ENCODE measurements around the gene CHRM4.

CHRM4 gene

DNA sequence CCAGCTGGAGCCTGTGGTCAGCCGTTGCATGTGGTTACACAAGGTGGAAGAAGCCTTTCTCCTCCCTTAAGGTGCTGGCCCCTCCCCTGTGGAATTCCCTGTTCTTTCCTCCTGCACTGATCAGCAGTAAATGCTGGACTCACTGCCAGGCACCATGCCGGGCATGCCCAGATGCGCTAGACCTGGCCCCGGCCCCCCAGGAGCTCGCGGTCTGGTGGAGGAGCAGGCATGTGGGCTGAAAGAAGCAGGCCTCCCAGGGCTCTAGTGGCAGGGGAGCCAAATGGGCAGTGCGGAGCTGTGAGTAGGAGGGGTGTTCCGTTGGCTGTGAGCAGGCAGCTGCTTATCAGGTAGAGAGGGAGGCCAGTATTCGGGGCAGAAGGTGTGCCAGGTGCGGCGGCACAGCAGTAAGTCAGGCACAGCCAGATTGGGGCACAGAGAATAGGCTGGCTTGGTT lies 34.1 kb downstream of the CHRM4 start:
- peaks cover 5 to 58% (median 50%) of the 10 kb centered on the region in 4 experiments for H3K4me1 ChIP-seq (ENCODE audit: control extremely low read depth in 1 of 4, control insufficient read depth in 4 of 4, insufficient read depth in 4 of 4, low read length in 3 of 4)
- H3K27me3 ChIP-seq (replicated peaks in 2 of 5; ENCODE audit: control insufficient read depth in 4 of 5, insufficient read depth in 5 of 5, low read length in 4 of 5) = no peaks in the 10 kb centered on the region
- 91% methylated on average over 11 of the region's 11 CpGs for WGBS (ENCODE audit: insufficient coverage)
- peak overlapping the region; percentile 15 to 54 for H3K27ac ChIP-seq (ENCODE audit: insufficient read depth in 1 of 2, low read depth in 1 of 2, low read length in 2 of 2, poor library complexity in 1 of 2, severe bottlenecking in 2 of 2)
- DNase-seq = no peak
- H3K4me3 ChIP-seq (ENCODE audit: control insufficient read depth in 1 of 7, extremely low read depth in 1 of 7, insufficient read depth in 4 of 7, low read depth in 2 of 7, low read length in 6 of 7) = peak overlapping the region in 1 of 7 experiments; percentile 11
- POLR2A ChIA-PET = no interaction called here
- CTCF ChIA-PET = interaction anchor here (0.6 to 42.2 kb wide), 3 partner anchors 4 to 32 kb away, joined by 3 to 1037 read pairs (median 1037); partner anchors contain the start of genes DGKZ and MDK
- H3K9me3 ChIP-seq (ENCODE audit: control extremely low read depth in 1 of 5, control insufficient read depth in 4 of 5, insufficient read depth in 2 of 5, low read depth in 1 of 5, low read length in 4 of 5) = no peaks in the 10 kb centered on the region
- peaks cover 2 to 29% (median 16%) of the 10 kb centered on the region in 4 experiments for H3K36me3 ChIP-seq (ENCODE audit: control insufficient read depth in 4 of 4, insufficient read depth in 4 of 4, low read length in 3 of 4)

DNA sequence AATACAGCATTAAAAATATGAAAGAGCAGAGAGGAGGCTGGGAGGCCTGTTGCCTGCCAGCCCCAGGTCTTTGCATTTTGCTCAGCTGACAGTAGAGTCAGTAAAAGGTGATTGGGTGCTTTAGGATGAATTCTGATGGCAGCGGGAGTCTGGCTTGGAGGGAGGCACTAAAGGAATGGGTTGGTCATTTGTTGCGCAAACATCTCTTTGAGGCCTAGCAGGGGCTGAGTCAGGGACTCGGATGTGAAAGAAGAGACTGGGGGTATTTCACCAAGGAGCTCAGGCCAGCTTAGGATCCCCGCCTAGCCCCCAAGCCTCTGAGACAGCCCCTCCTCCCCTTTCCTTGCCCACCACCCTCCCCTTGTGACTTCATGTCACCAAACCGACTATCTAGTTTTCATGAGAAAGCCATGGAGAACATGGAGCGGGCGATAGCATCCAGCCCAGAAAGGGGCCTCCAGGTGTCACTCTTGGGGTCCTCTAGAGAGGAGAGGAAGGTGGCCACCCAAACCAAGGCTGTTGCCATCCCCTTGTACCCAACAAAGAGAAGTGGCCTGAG lies 34.6 kb downstream of the CHRM4 start:
- H3K4me3 ChIP-seq (ENCODE audit: control insufficient read depth in 1 of 7, extremely low read depth in 1 of 7, insufficient read depth in 4 of 7, low read depth in 2 of 7, low read length in 6 of 7) = peak overlapping the region in 1 of 7 experiments; percentile 11
- H3K27ac ChIP-seq (ENCODE audit: insufficient read depth in 1 of 2, low read depth in 1 of 2, low read length in 2 of 2, poor library complexity in 1 of 2, severe bottlenecking in 2 of 2) = peak overlapping the region; percentile 15 to 54
- CTCF ChIA-PET = interaction anchor here (0.6 to 42.2 kb wide), 3 partner anchors 5 to 32 kb away, joined by 3 to 1037 read pairs (median 1037); partner anchors contain the start of genes DGKZ and MDK
- POLR2A ChIA-PET = interaction anchor here (0.9 kb wide), 1 partner anchor 10 kb away, joined by 3 read pairs; no protein-coding TSS in a partner anchor
- peaks cover 2 to 28% (median 16%) of the 10 kb centered on the region in 4 experiments for H3K36me3 ChIP-seq (ENCODE audit: control insufficient read depth in 4 of 4, insufficient read depth in 4 of 4, low read length in 3 of 4)
- H3K9me3 ChIP-seq (ENCODE audit: control extremely low read depth in 1 of 5, control insufficient read depth in 4 of 5, insufficient read depth in 2 of 5, low read depth in 1 of 5, low read length in 4 of 5) = no peaks in the 10 kb centered on the region
- DNase-seq = peak in 1 of 3 donors; percentile 38
- WGBS (ENCODE audit: insufficient coverage) = 94% methylated on average over 3 of the region's 7 CpGs
- peaks cover 5 to 58% (median 50%) of the 10 kb centered on the region in 4 experiments for H3K4me1 ChIP-seq (ENCODE audit: control extremely low read depth in 1 of 4, control insufficient read depth in 4 of 4, insufficient read depth in 4 of 4, low read length in 3 of 4)
- H3K27me3 ChIP-seq (replicated peaks in 2 of 5; ENCODE audit: control insufficient read depth in 4 of 5, insufficient read depth in 5 of 5, low read length in 4 of 5) = no peaks in the 10 kb centered on the region

DNA sequence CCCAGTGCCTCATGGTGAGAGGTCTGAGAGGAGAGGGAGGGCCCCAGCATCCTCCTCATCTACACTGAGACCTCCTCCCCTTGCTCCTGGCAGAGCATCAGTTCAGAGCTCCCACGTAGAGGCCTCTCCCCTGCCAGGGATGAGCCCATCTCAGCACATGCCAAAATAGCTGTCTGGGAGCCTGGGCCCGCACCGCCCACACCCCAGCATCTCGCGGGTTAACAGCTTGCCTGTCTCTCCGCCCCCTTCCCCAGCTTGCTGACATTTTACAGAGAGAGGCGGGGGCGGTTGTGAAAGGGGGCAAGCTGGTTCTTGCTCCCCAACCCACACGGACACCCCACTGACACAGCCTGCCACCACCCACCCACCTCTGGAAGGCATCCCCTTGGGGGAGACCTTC lies 37.9 kb downstream of the CHRM4 start:
- Histone ChIP-seq H3K27ac (ENCODE audit: insufficient read depth in 1 of 2, low read depth in 1 of 2, low read length in 2 of 2, poor library complexity in 1 of 2, severe bottlenecking in 2 of 2) (peak overlapping the region in 1 of 2 experiments; percentile 56), H3K36me3 (ENCODE audit: control insufficient read depth in 4 of 4, insufficient read depth in 4 of 4, low read length in 3 of 4) (peaks cover 2 to 50% (median 22%) of the 10 kb centered on the region in 4 experiments), H3K4me3 (ENCODE audit: control insufficient read depth in 1 of 7, extremely low read depth in 1 of 7, insufficient read depth in 4 of 7, low read depth in 2 of 7, low read length in 6 of 7) (no peak overlapping the region), H3K27me3 (replicated peaks in 2 of 5; ENCODE audit: control insufficient read depth in 4 of 5, insufficient read depth in 5 of 5, low read length in 4 of 5) (no peaks in the 10 kb centered on the region), H3K9me3 (ENCODE audit: control extremely low read depth in 1 of 5, control insufficient read depth in 4 of 5, insufficient read depth in 2 of 5, low read depth in 1 of 5, low read length in 4 of 5) (no peaks in the 10 kb centered on the region), H3K4me1 (ENCODE audit: control extremely low read depth in 1 of 4, control insufficient read depth in 4 of 4, insufficient read depth in 4 of 4, low read length in 3 of 4) (peaks cover 9 to 75% (median 63%) of the 10 kb centered on the region in 4 experiments)
- WGBS (ENCODE audit: insufficient coverage) = 79% methylated on average over 4 of the region's 9 CpGs
- ChIA-PET CTCF (interaction anchor here (0.6 to 42.2 kb wide), 8 partner anchors 5 to 225 kb away, joined by 3 to 1037 read pairs (median 4); partner anchors contain the start of genes DGKZ and MDK), POLR2A (interaction anchor here (1.3 to 1.4 kb wide), 2 partner anchors 11 to 13 kb away, joined by 3 to 4 read pairs; no protein-coding TSS in a partner anchor)
- no peak for DNase-seq

DNA sequence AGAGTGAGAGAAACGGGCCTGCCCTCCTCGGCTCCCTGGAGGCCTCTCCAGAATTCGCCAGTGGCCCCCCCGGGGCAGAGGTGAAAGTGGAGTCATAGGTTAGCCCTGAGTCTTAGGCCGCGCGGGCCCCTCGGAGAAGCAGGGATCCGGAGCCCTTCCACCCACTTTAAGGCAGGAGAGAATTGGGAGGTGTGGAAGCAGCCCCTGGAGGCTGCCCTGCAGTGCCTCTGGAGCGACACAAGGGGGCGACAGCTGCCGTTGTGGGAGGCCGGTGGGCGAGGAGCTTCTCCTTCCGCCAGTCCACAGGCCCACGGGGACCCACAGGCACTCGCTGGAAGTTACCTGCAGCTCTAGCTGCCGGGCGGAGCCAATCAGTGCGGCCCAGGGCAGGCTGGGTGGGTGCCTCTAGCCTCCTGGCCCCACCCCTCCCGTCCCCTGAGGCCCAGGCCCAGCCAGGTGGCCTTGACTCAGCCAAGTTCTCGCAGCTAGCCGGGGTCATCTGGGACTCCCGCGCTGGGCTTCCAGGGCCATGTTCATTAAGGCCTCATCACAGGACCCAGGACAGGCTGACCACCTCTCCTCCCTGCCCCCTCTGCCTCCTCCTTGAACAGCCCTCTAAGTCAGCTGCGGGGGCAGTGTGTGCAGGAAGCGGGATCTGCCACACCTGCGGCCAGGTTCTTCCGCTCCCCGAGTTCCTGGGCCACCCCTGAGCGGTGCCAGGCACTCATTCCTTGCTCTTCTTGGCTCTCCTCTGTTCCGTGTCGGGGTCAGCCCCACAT lies 39.3 kb downstream of the CHRM4 start:
- DNase-seq = peak; percentile 70 to 81 (median 80)
- peaks cover 11 to 75% (median 64%) of the 10 kb centered on the region in 4 experiments for H3K4me1 ChIP-seq (ENCODE audit: control extremely low read depth in 1 of 4, control insufficient read depth in 4 of 4, insufficient read depth in 4 of 4, low read length in 3 of 4)
- H3K4me3 ChIP-seq (ENCODE audit: control insufficient read depth in 1 of 7, extremely low read depth in 1 of 7, insufficient read depth in 4 of 7, low read depth in 2 of 7, low read length in 6 of 7) = peak overlapping the region in 1 of 7 experiments; percentile 5
- H3K36me3 ChIP-seq (ENCODE audit: control insufficient read depth in 4 of 4, insufficient read depth in 4 of 4, low read length in 3 of 4) = peaks cover 2 to 50% (median 22%) of the 10 kb centered on the region in 4 experiments
- H3K27me3 ChIP-seq (replicated peaks in 2 of 5; ENCODE audit: control insufficient read depth in 4 of 5, insufficient read depth in 5 of 5, low read length in 4 of 5) = no peaks in the 10 kb centered on the region
- peak overlapping the region in 1 of 2 experiments; percentile 56 for H3K27ac ChIP-seq (ENCODE audit: insufficient read depth in 1 of 2, low read depth in 1 of 2, low read length in 2 of 2, poor library complexity in 1 of 2, severe bottlenecking in 2 of 2)
- ChIA-PET POLR2A (interaction anchor here (0.6 to 0.8 kb wide), 2 partner anchors 17 to 289 kb away, joined by 3 read pairs; no protein-coding TSS in a partner anchor), CTCF (interaction anchor here (0.9 to 42.2 kb wide), 15 partner anchors 4 to 264 kb away, joined by 3 to 1037 read pairs (median 4); partner anchors contain the start of genes CHRM4, DGKZ and MDK)
- no peaks in the 10 kb centered on the region for H3K9me3 ChIP-seq (ENCODE audit: control extremely low read depth in 1 of 5, control insufficient read depth in 4 of 5, insufficient read depth in 2 of 5, low read depth in 1 of 5, low read length in 4 of 5)
- WGBS (ENCODE audit: insufficient coverage) = 60% methylated on average over 29 of the region's 33 CpGs

DNA sequence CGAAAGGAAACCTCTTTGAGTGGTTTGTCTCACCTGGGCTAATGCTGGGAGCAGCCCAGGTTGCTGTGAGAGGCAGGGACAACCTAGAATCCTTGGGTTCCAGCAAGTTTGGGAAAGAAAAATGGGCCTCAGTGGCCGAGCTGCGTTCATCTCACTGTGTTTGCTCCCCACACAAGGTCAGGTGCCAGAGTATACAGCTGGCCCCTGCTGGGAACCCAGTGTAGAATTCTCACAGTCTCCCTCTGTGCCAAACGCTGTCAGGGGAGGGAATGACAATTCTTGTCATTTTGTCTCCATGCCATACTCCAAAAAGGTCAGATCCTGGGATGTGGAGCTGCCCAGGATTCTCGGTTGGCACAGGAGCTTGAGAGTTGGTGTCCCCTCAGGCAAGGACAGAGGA lies 40.0 kb downstream of the CHRM4 start:
- Histone ChIP-seq H3K9me3 (ENCODE audit: control extremely low read depth in 1 of 5, control insufficient read depth in 4 of 5, insufficient read depth in 2 of 5, low read depth in 1 of 5, low read length in 4 of 5) (no peaks in the 10 kb centered on the region), H3K36me3 (ENCODE audit: control insufficient read depth in 4 of 4, insufficient read depth in 4 of 4, low read length in 3 of 4) (peaks cover 2 to 48% (median 21%) of the 10 kb centered on the region in 4 experiments), H3K27ac (ENCODE audit: insufficient read depth in 1 of 2, low read depth in 1 of 2, low read length in 2 of 2, poor library complexity in 1 of 2, severe bottlenecking in 2 of 2) (peak overlapping the region; percentile 38 to 56), H3K4me1 (ENCODE audit: control extremely low read depth in 1 of 4, control insufficient read depth in 4 of 4, insufficient read depth in 4 of 4, low read length in 3 of 4) (peaks cover 14 to 73% (median 62%) of the 10 kb centered on the region in 4 experiments), H3K27me3 (replicated peaks in 2 of 5; ENCODE audit: control insufficient read depth in 4 of 5, insufficient read depth in 5 of 5, low read length in 4 of 5) (no peaks in the 10 kb centered on the region), H3K4me3 (ENCODE audit: control insufficient read depth in 1 of 7, extremely low read depth in 1 of 7, insufficient read depth in 4 of 7, low read depth in 2 of 7, low read length in 6 of 7) (peak overlapping the region in 1 of 7 experiments; percentile 5)
- no peak for DNase-seq
- ChIA-PET POLR2A (interaction anchor here (0.6 to 0.8 kb wide), 2 partner anchors 17 to 288 kb away, joined by 3 read pairs; no protein-coding TSS in a partner anchor), CTCF (interaction anchor here (0.9 to 42.2 kb wide), 14 partner anchors 3 to 265 kb away, joined by 3 to 1037 read pairs (median 4); partner anchors contain the start of genes CHRM4, DGKZ and MDK)
- 80% methylated on average over 5 of the region's 5 CpGs for WGBS (ENCODE audit: insufficient coverage)

DNA sequence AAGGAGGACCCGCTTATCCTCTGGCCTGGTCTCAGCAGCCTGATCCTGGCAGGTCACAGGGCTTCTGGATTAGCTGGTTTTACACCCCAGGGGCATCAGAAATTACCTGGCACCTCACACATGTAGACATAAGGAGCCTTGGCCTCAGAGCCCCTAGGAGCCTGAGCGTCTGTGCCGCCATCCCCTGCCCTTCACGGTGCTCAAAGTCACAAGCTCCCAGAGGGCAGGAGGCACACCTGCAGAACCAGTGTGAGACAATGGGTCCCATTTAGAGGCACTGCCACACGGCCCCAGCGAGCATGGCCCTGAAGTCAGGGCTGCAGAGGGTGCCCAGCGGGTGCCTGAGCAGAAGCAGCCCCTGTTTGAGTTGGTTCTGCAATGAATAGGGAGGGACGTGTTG lies 40.4 kb downstream of the CHRM4 start:
- no peaks in the 10 kb centered on the region for H3K27me3 ChIP-seq (replicated peaks in 2 of 5; ENCODE audit: control insufficient read depth in 4 of 5, insufficient read depth in 5 of 5, low read length in 4 of 5)
- WGBS (ENCODE audit: insufficient coverage) = 92% methylated on average over 8 of the region's 8 CpGs
- POLR2A ChIA-PET = no interaction called here
- H3K4me1 ChIP-seq (ENCODE audit: control extremely low read depth in 1 of 4, control insufficient read depth in 4 of 4, insufficient read depth in 4 of 4, low read length in 3 of 4) = peaks cover 17 to 73% (median 64%) of the 10 kb centered on the region in 4 experiments
- CTCF ChIA-PET = interaction anchor here (0.8 to 42.2 kb wide), 12 partner anchors 3 to 265 kb away, joined by 3 to 1037 read pairs (median 4); partner anchors contain the start of genes DGKZ and MDK
- peak overlapping the region; percentile 38 to 56 for H3K27ac ChIP-seq (ENCODE audit: insufficient read depth in 1 of 2, low read depth in 1 of 2, low read length in 2 of 2, poor library complexity in 1 of 2, severe bottlenecking in 2 of 2)
- peaks cover under 1 to 44% (median 19%) of the 10 kb centered on the region in 4 experiments for H3K36me3 ChIP-seq (ENCODE audit: control insufficient read depth in 4 of 4, insufficient read depth in 4 of 4, low read length in 3 of 4)
- H3K9me3 ChIP-seq (ENCODE audit: control extremely low read depth in 1 of 5, control insufficient read depth in 4 of 5, insufficient read depth in 2 of 5, low read depth in 1 of 5, low read length in 4 of 5) = no peaks in the 10 kb centered on the region
- no peak for DNase-seq
- no peak overlapping the region for H3K4me3 ChIP-seq (ENCODE audit: control insufficient read depth in 1 of 7, extremely low read depth in 1 of 7, insufficient read depth in 4 of 7, low read depth in 2 of 7, low read length in 6 of 7)
